Mammary epithelial cell (primary cell): ENCODE data around the gene ANKRD13B.

ENCODE experiments used
- CTCF ChIP-seq, 2 donors: IDR thresholded peaks in 1 of 2; conservative IDR thresholded peaks in 1 of 2; 2 replicates each; pipeline ENCODE4 v1.5.1; 2011 to 2012; ENCODE audit warnings: inconsistent platforms in 2 of 2, low read length in 2 of 2, mild to moderate bottlenecking in 2 of 2, control low read depth in 1 of 2, low read depth in 1 of 2; ENCODE audit not compliant: insufficient read depth in 1 of 2; ENCODE audit errors: extremely low read depth in 1 of 2
- EZH2 ChIP-seq: IDR thresholded peaks from 2 replicates; pipeline ENCODE4 v1.6.1; 2012; ENCODE audit warnings: low read length, inconsistent platforms, borderline replicate concordance

DNA sequence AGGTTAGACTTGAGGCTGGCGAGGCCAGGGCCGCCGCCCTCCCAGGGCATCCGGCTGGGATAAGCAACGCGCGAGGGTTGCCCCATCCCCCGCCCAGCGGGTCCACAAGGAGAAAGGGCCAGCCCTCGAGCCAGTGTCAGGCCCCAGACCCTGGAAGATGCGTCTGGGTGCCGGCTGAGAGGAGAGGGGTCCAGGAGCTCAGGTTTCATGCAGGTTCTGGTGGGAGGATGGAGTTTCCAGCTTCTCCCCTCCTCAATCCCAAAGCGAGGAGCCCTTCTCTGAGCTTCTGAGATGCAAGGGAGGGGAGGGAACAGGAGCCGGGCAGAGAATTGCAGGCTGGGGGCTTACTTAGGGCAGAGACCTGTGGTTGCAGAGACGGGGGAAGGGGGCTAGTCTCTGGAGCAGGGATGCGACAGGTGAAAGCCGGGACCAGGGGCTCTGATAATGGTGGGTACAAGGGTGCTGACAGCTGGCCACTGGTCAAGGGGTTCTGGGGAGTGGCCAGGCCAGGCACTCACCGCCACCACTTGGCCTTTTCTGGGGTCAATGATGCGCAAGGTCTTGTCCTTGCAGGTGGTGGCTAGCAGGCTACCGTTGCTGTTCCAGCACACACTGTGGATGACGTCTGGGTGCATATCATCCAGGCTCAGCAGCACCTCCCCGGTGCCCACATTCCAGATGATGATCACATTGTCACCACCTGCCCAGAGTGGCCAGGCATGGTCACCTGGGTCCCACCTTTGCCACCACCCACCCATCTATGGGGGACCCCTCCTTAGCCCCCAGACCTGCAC, 25.5 kb downstream of the ANKRD13B start:
- no peak for TF ChIP-seq EZH2
- no peak for TF ChIP-seq CTCF (conservative IDR thresholded peaks at IDR 0.05 in 1 of 2, IDR thresholded peaks at IDR 0.05 in 1 of 2; ENCODE audit: extremely low read depth in 1 of 2, insufficient read depth in 1 of 2, low read depth in 1 of 2, low read length in 2 of 2)
